Measurements from ENCODE around the gene PRSS57.

DNA sequence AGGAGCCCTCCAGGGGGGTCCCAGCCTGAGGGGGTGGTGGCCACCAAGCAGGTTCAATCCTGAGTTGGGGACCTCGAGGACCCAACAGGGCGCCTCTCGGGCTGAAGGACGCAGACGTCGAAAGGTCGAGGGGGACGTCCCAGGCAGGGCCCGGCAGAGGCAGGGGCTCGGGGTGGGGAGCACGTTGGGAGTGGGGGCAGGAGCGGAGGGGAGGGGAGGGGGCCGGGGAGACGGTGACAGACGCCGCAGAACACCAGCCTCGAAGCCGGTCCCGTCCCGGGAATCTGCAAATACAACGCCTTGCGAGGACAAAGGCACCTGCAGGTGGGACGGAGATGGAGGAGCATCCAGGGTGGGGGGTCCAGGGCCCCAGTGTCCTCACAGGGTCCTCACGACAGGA lies 51.5 kb downstream of the PRSS57 start:
- no peak for TF ChIP-seq POLR2A (IDR thresholded peaks at IDR 0.05)
- TF ChIP-seq, protein P1, sequence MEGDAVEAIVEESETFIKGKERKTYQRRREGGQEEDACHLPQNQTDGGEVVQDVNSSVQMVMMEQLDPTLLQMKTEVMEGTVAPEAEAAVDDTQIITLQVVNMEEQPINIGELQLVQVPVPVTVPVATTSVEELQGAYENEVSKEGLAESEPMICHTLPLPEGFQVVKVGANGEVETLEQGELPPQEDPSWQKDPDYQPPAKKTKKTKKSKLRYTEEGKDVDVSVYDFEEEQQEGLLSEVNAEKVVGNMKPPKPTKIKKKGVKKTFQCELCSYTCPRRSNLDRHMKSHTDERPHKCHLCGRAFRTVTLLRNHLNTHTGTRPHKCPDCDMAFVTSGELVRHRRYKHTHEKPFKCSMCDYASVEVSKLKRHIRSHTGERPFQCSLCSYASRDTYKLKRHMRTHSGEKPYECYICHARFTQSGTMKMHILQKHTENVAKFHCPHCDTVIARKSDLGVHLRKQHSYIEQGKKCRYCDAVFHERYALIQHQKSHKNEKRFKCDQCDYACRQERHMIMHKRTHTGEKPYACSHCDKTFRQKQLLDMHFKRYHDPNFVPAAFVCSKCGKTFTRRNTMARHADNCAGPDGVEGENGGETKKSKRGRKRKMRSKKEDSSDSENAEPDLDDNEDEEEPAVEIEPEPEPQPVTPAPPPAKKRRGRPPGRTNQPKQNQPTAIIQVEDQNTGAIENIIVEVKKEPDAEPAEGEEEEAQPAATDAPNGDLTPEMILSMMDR (IDR thresholded peaks at IDR 0.05), result no peak
